Esophagus (tissue), 2 donors: ENCODE results near the gene CDC37. TPM values are rescaled to one million over a fixed set of nuclear protein-coding genes. Genes with fewer than 3 reads are reported as not detected.

ENCODE experiments used
- H3K27ac ChIP-seq, 2 donors: one replicate each; pipeline ENCODE4 v1.5.1; 2013; ENCODE audit warnings: low read depth in 2 of 2, mild to moderate bottlenecking in 2 of 2, inconsistent platforms in 1 of 2, low read length in 1 of 2, moderate library complexity in 1 of 2
- H3K27me3 ChIP-seq, 2 donors: one replicate each; pipeline ENCODE4 v1.6.1; 2013; ENCODE audit warnings: low read length in 2 of 2, control low read depth in 1 of 2, mild to moderate bottlenecking in 1 of 2; ENCODE audit not compliant: insufficient read depth in 2 of 2, control insufficient read depth in 1 of 2
- H3K36me3 ChIP-seq, 2 donors: one replicate each; pipeline ENCODE4 v1.6.1; 2013; ENCODE audit warnings: low read length in 1 of 2; ENCODE audit not compliant: control insufficient read depth in 2 of 2, insufficient read depth in 2 of 2
- H3K4me1 ChIP-seq, 2 donors: one replicate each; pipeline ENCODE4 v1.6.1; 2013; ENCODE audit warnings: low read length in 1 of 2; ENCODE audit not compliant: control insufficient read depth in 2 of 2, insufficient read depth in 2 of 2
- H3K4me3 ChIP-seq, 2 donors: one replicate each; pipeline ENCODE4 v1.5.1; 2013; ENCODE audit warnings: low read length in 2 of 2, mild to moderate bottlenecking in 2 of 2, low read depth in 1 of 2, moderate library complexity in 1 of 2
- H3K9me3 ChIP-seq, 2 donors: one replicate each; pipeline ENCODE4 v1.6.1; 2013; ENCODE audit warnings: mild to moderate bottlenecking in 2 of 2, low read depth in 1 of 2, low read length in 1 of 2, moderate library complexity in 1 of 2; ENCODE audit not compliant: control insufficient read depth in 2 of 2, insufficient read depth in 1 of 2
- WGBS, 2 donors: extraction: QIAGEN DNeasy Blood & Tissue Kit; methylation state at CpG; one replicate each; pipeline ENCODE4 v1.1.7; 2013; 5-methylcytosine and 5-hydroxymethylcytosine counted together
- polyA plus RNA-seq, 2 donors: library from polyadenylated mRNA; stranded (reverse); fragments of 200-250 nt; gene quantifications; one replicate each; pipeline ENCODE4 v1.2.3, GENCODE V29; 2013
- donor health status: healthy with polysubstance abuse.
- donor health status: Bipolar disorder and iron deficiency.

The CDC37 gene
- polyA plus RNA-seq, 2 donors: 162 to 206 TPM

GRCh38 chr19:10365518-10365917, 37.8 kb downstream of the CDC37 start:
- H3K4me1 ChIP-seq: no peaks in the 10 kb centered on the region
- WGBS, 2 donors: 95 to 96% methylated on average over 23 of the region's 23 CpGs
- peaks cover 15 to 55% of the 10 kb centered on the region in 2 donors for H3K36me3 ChIP-seq
- no peaks in the 10 kb centered on the region for H3K27me3 ChIP-seq
- H3K9me3 ChIP-seq: no peaks in the 10 kb centered on the region
- no peak overlapping the region for H3K4me3 ChIP-seq
- H3K27ac ChIP-seq: no peak overlapping the region

GRCh38 chr19:10364644-10365043, 38.7 kb downstream of the CDC37 start:
- Histone ChIP-seq H3K27ac (no peak overlapping the region), H3K9me3 (no peaks in the 10 kb centered on the region), H3K4me1 (no peaks in the 10 kb centered on the region), H3K4me3 (no peak overlapping the region), H3K27me3 (no peaks in the 10 kb centered on the region), H3K36me3 (peaks cover 15 to 58% of the 10 kb centered on the region in 2 donors)
- 86 to 92% methylated on average over 16 to 19 of the region's 19 CpGs for WGBS, 2 donors

GRCh38 chr19:10363789-10364281, 39.5 kb downstream of the CDC37 start:
- Histone ChIP-seq H3K27me3 (no peaks in the 10 kb centered on the region), H3K36me3 (peaks cover 15 to 63% of the 10 kb centered on the region in 2 donors), H3K9me3 (no peaks in the 10 kb centered on the region), H3K4me1 (no peaks in the 10 kb centered on the region), H3K4me3 (no peak overlapping the region), H3K27ac (no peak overlapping the region)
- 82 to 92% methylated on average over 12 of the region's 12 CpGs for WGBS, 2 donors

- Histone ChIP-seq H3K9me3 (no peaks in the 10 kb centered on the region), H3K36me3 (peaks cover 12 to 61% of the 10 kb centered on the region in 2 donors), H3K27me3 (no peaks in the 10 kb centered on the region), H3K4me3 (no peak overlapping the region), H3K27ac (no peak overlapping the region), H3K4me1 (no peaks in the 10 kb centered on the region)
- WGBS, 2 donors: 95 to 96% methylated on average over 18 of the region's 18 CpGs
Measured at GRCh38 chr19:10362259-10362658, 41.1 kb downstream of the CDC37 start.

- no peaks in the 10 kb centered on the region for H3K4me1 ChIP-seq
- peaks cover 12 to 63% of the 10 kb centered on the region in 2 donors for H3K36me3 ChIP-seq
- WGBS, 2 donors: 81 to 86% methylated on average over 16 of the region's 16 CpGs
- no peaks in the 10 kb centered on the region for H3K27me3 ChIP-seq
- no peaks in the 10 kb centered on the region for H3K9me3 ChIP-seq
- H3K27ac ChIP-seq: no peak overlapping the region
- no peak overlapping the region for H3K4me3 ChIP-seq
Measured at GRCh38 chr19:10361569-10362011, 41.8 kb downstream of the CDC37 start.

- no peaks in the 10 kb centered on the region for H3K4me1 ChIP-seq
- H3K27me3 ChIP-seq: no peaks in the 10 kb centered on the region
- H3K4me3 ChIP-seq: no peak overlapping the region
- H3K27ac ChIP-seq: no peak overlapping the region
- 93 to 95% methylated on average over 12 of the region's 12 CpGs for WGBS, 2 donors
- H3K36me3 ChIP-seq: peaks cover 6 to 48% of the 10 kb centered on the region in 2 donors
- H3K9me3 ChIP-seq: peaks cover 0 to 5% of the 10 kb centered on the region in 2 donors
Measured at GRCh38 chr19:10356431-10356830, 46.9 kb downstream of the CDC37 start.

- no peak overlapping the region for H3K27ac ChIP-seq
- 85 to 86% methylated on average over 32 of the region's 32 CpGs for WGBS, 2 donors
- H3K4me1 ChIP-seq: no peaks in the 10 kb centered on the region
- H3K27me3 ChIP-seq: no peaks in the 10 kb centered on the region
- peaks cover 9 to 38% of the 10 kb centered on the region in 2 donors for H3K36me3 ChIP-seq
- H3K9me3 ChIP-seq: peaks cover 0 to 5% of the 10 kb centered on the region in 2 donors
- no peak overlapping the region for H3K4me3 ChIP-seq
Measured at GRCh38 chr19:10353793-10354391, 49.5 kb downstream of the CDC37 start.

- 78 to 82% methylated on average over 59 to 63 of the region's 63 CpGs for WGBS, 2 donors
- H3K27ac ChIP-seq: no peak overlapping the region
- no peak overlapping the region for H3K4me3 ChIP-seq
- peaks cover 0 to 5% of the 10 kb centered on the region in 2 donors for H3K9me3 ChIP-seq
- no peaks in the 10 kb centered on the region for H3K27me3 ChIP-seq
- no peaks in the 10 kb centered on the region for H3K4me1 ChIP-seq
- peaks cover 9 to 38% of the 10 kb centered on the region in 2 donors for H3K36me3 ChIP-seq
Measured at GRCh38 chr19:10352764-10353671, 50.3 kb downstream of the CDC37 start.

GRCh38 chr19:10346509-10346908, 56.8 kb downstream of the CDC37 start:
- no peak overlapping the region for H3K27ac ChIP-seq
- 77 to 82% methylated on average over 10 of the region's 10 CpGs for WGBS, 2 donors
- no peaks in the 10 kb centered on the region for H3K4me1 ChIP-seq
- H3K4me3 ChIP-seq: no peak overlapping the region
- peaks cover 3 to 6% of the 10 kb centered on the region in 2 donors for H3K36me3 ChIP-seq
- H3K9me3 ChIP-seq: no peaks in the 10 kb centered on the region
- H3K27me3 ChIP-seq: no peaks in the 10 kb centered on the region
